H1 (cell line): ENCODE results near the gene MGAT4B. TPM values are rescaled to one million over a fixed set of nuclear protein-coding genes. Genes with fewer than 3 reads are reported as not detected.
A peak's percentile ranks its signal among the peaks of the same experiment; 100 is the strongest.

Experiments used
- CTCF ChIA-PET: fragments of 300-600 bp; sonication (Branson Sonifier 250); formaldehyde crosslinking; loops from one replicate; lab custom pipeline; 2021; ENCODE audit not compliant: partially characterized antibody; lab: Charles Lee
- POLR2A ChIA-PET: fragments of 300-600 bp; sonication (Branson Sonifier 250); formaldehyde crosslinking; loops from one replicate; lab custom pipeline; 2021; ENCODE audit warnings: inconsistent platforms; ENCODE audit not compliant: partially characterized antibody; lab: Charles Lee
- DNase-seq, 2 experiments: peaks; one replicate each; pipeline versions ENCODE4 v3.0.0 to v3.0.0-alpha.2; 2010 to 2022; ENCODE audit warnings: low spot score in 2 of 2, low read depth in 1 of 2, mixed read lengths in 1 of 2
- FAIRE-seq: peaks from 2 replicates; lab custom pipeline; 2011; peaks lifted over from hg19 to GRCh38; lab: Jason Lieb, UNC
- H2AFZ ChIP-seq: 2 replicates; pipeline ENCODE4 v1.8.1; 2012; ENCODE audit warnings: low read length, inconsistent platforms
- H2AK5ac ChIP-seq: 2 replicates; pipeline ENCODE4 v1.6.1; 2013; ENCODE audit warnings: low read depth, low read length
- H2BK120ac ChIP-seq: replicated peaks from 2 replicates; pipeline ENCODE3; 2013; ENCODE audit warnings: low read depth, low read length, inconsistent platforms
- H2BK12ac ChIP-seq: 2 replicates; pipeline ENCODE4 v1.6.1; 2013; ENCODE audit warnings: low read depth, low read length
- H2BK15ac ChIP-seq: 2 replicates; pipeline ENCODE4 v1.6.1; 2013; ENCODE audit warnings: low read length
- H2BK20ac ChIP-seq: 2 replicates; pipeline ENCODE4 v1.6.1; 2013; ENCODE audit warnings: low read length
- H2BK5ac ChIP-seq: 2 replicates; pipeline ENCODE4 v1.6.1; 2013; ENCODE audit warnings: low read depth, low read length
- H3K14ac ChIP-seq: 2 replicates; pipeline ENCODE4 v1.6.1; 2013; ENCODE audit warnings: inconsistent platforms; ENCODE audit not compliant: insufficient read length
- H3K18ac ChIP-seq: 2 replicates; pipeline ENCODE4 v1.6.1; 2013; ENCODE audit warnings: low read length; ENCODE audit errors: extremely low read depth
- H3K23ac ChIP-seq: 2 replicates; pipeline ENCODE4 v1.6.1; 2013; ENCODE audit warnings: inconsistent platforms; ENCODE audit not compliant: insufficient read length
- H3K23me2 ChIP-seq: 2 replicates; pipeline ENCODE4 v1.6.1; 2013; ENCODE audit warnings: low read depth, low read length
- H3K27ac ChIP-seq: 2 replicates; pipeline ENCODE4 v1.6.1; 2011; ENCODE audit warnings: low read depth, low read length, inconsistent platforms
- H3K27me3 ChIP-seq, 4 experiments: replicated peaks in 1 of 4; 1 replicate in 1 of 4; 2 replicates in 3 of 4; pipeline versions ENCODE4 v1.6.1 to v1.8.1; 2011 to 2013; ENCODE audit warnings: low read length in 3 of 4, mild to moderate bottlenecking in 3 of 4, inconsistent platforms in 2 of 4, mixed read lengths in 2 of 4, moderate library complexity in 1 of 4; ENCODE audit not compliant: control insufficient read depth in 3 of 4, insufficient read depth in 3 of 4; ENCODE audit errors: extremely low read depth in 1 of 4
- H3K36me3 ChIP-seq, 4 experiments: 2 replicates each; pipeline versions ENCODE4 v1.6.1 to v1.8.1; 2011 to 2013; ENCODE audit warnings: mild to moderate bottlenecking in 4 of 4, low read length in 3 of 4, moderate library complexity in 2 of 4, control low read depth in 1 of 4, inconsistent platforms in 1 of 4; ENCODE audit not compliant: insufficient read depth in 4 of 4, control insufficient read depth in 2 of 4
- H3K4ac ChIP-seq: replicated peaks from 2 replicates; pipeline ENCODE3; 2013; ENCODE audit warnings: low read length, low read depth, mixed read lengths, inconsistent platforms; ENCODE audit not compliant: insufficient read length
- H3K4me1 ChIP-seq, 4 experiments: replicated peaks in 1 of 4; 1 replicate in 1 of 4; 2 replicates in 3 of 4; pipeline versions ENCODE4 v1.6.1 to v1.8.1; 2011 to 2013; ENCODE audit warnings: low read length in 3 of 4, inconsistent platforms in 2 of 4, mixed read lengths in 1 of 4; ENCODE audit not compliant: insufficient read depth in 4 of 4, control insufficient read depth in 3 of 4
- H3K4me2 ChIP-seq, 2 experiments: 2 replicates each; pipeline versions ENCODE4 v1.6.1 to v1.8.1; 2011 to 2013; ENCODE audit warnings: low read depth in 2 of 2, low read length in 2 of 2, control low read depth in 1 of 2, inconsistent platforms in 1 of 2, mild to moderate bottlenecking in 1 of 2; ENCODE audit not compliant: insufficient read depth in 1 of 2
- H3K4me3 ChIP-seq, 4 experiments: fragments of 200-600, 300-600 bp in 1 of 4; sonication (generic), shearing (Covaris generic), sonication (Bioruptor Twin) in 1 of 4; 2 replicates each; pipeline versions ENCODE4 v1.5.1 to v1.8.1; 2011 to 2016; ENCODE audit warnings: low read length in 4 of 4, low read depth in 3 of 4, control low read depth in 2 of 4, inconsistent platforms in 2 of 4, mild to moderate bottlenecking in 2 of 4, mixed read lengths in 1 of 4, moderate library complexity in 1 of 4; ENCODE audit not compliant: insufficient read depth in 2 of 4; ENCODE audit errors: extremely low read depth in 1 of 4
- H3K56ac ChIP-seq: replicated peaks from 2 replicates; pipeline ENCODE3; 2013; ENCODE audit warnings: low read depth, mild to moderate bottlenecking, mixed read lengths, low read length, inconsistent platforms; ENCODE audit not compliant: insufficient read length
- H3K79me1 ChIP-seq: 2 replicates; pipeline ENCODE4 v1.6.1; 2013; ENCODE audit warnings: low read depth, low read length, control low read depth
- H3K79me2 ChIP-seq, 2 experiments: 2 replicates each; pipeline versions ENCODE4 v1.6.1 to v1.8.1; 2012 to 2013; ENCODE audit warnings: low read length in 2 of 2, mild to moderate bottlenecking in 2 of 2, inconsistent platforms in 1 of 2; ENCODE audit not compliant: insufficient read depth in 2 of 2, control insufficient read depth in 1 of 2
- H3K9ac ChIP-seq, 4 experiments: replicated peaks in 1 of 4; 1 replicate in 1 of 4; 2 replicates in 3 of 4; pipeline versions ENCODE4 v1.6.1 to v1.8.1; 2011 to 2013; ENCODE audit warnings: low read depth in 3 of 4, low read length in 3 of 4, control low read depth in 2 of 4, mild to moderate bottlenecking in 2 of 4, moderate library complexity in 2 of 4, inconsistent platforms in 1 of 4; ENCODE audit errors: extremely low read depth in 1 of 4
- H3K9me3 ChIP-seq, 2 experiments: 2 replicates each; pipeline versions ENCODE4 v1.6.1 to v1.8.1; 2012 to 2013; ENCODE audit warnings: mild to moderate bottlenecking in 2 of 2, moderate library complexity in 2 of 2, control low read depth in 1 of 2, inconsistent platforms in 1 of 2, low read depth in 1 of 2, low read length in 1 of 2, mixed read lengths in 1 of 2; ENCODE audit not compliant: insufficient read depth in 2 of 2
- H4K20me1 ChIP-seq, 2 experiments: replicated peaks in 1 of 2; 2 replicates each; pipeline versions ENCODE3 to v1.8.1; 2011 to 2013; ENCODE audit warnings: inconsistent platforms in 2 of 2, low read length in 2 of 2, mild to moderate bottlenecking in 1 of 2; ENCODE audit not compliant: insufficient read depth in 2 of 2, control insufficient read depth in 1 of 2
- H4K5ac ChIP-seq: 2 replicates; pipeline ENCODE4 v1.6.1; 2013; ENCODE audit warnings: low read length, low read depth, mixed read lengths, inconsistent platforms; ENCODE audit not compliant: insufficient read length
- H4K8ac ChIP-seq: 2 replicates; pipeline ENCODE4 v1.8.0; 2013; ENCODE audit warnings: mild to moderate bottlenecking, moderate library complexity, low read length, inconsistent platforms; ENCODE audit not compliant: insufficient read depth; ENCODE audit errors: extremely low read depth
- H4K91ac ChIP-seq: replicated peaks from 2 replicates; pipeline ENCODE3; 2013; ENCODE audit warnings: low read length, mixed read lengths, inconsistent platforms; ENCODE audit not compliant: insufficient read length
- BRCA1 ChIP-seq: IDR thresholded peaks from 2 replicates; pipeline ENCODE4 v1.6.1; 2012; ENCODE audit warnings: low read depth, low read length, improper control_type of control experiment
- GABPA ChIP-seq: IDR thresholded peaks from 2 replicates; pipeline ENCODE4 v1.6.1; 2011; ENCODE audit warnings: mild to moderate bottlenecking, low read length, moderate library complexity, borderline replicate concordance; ENCODE audit not compliant: insufficient read depth
- KDM5A ChIP-seq: fragments of 200-600 bp; IDR thresholded peaks from 2 replicates; pipeline ENCODE4 v1.7.1; 2012; ENCODE audit warnings: mild to moderate bottlenecking, low read length, inconsistent platforms, mixed read lengths
- POLR2AphosphoS5 ChIP-seq: IDR thresholded peaks from 2 replicates; pipeline ENCODE4 v1.6.1; 2011; ENCODE audit warnings: low read depth, low read length
- TEAD4 ChIP-seq: IDR thresholded peaks from 2 replicates; pipeline ENCODE4 v1.6.1; 2012; ENCODE audit warnings: low read depth, low read length, inconsistent platforms, mixed read lengths
- WGBS, 2 experiments: shearing (Covaris generic) in 1 of 2; methylation state at CpG; one replicate each; pipeline versions ENCODE4 v1.1.6 to v1.1.7; 2013 to 2015; ENCODE audit warnings: low lambda C conversion rate in 2 of 2, mixed read lengths in 2 of 2, inconsistent platforms in 1 of 2, low coverage in 1 of 2, missing lambda C conversion rate in 1 of 2; ENCODE audit not compliant: insufficient replicate concordance in 2 of 2, insufficient coverage in 1 of 2, insufficient read length in 1 of 2; ENCODE audit errors: extremely low coverage in 1 of 2, missing lambda C conversion rate in 1 of 2; 5-methylcytosine and 5-hydroxymethylcytosine counted together
- polyA plus RNA-seq, 7 experiments: library from polyadenylated mRNA; depleted of rRNA in 3 of 7; stranded (reverse) in 5 of 7; unstranded in 2 of 7; fragments of >200 nt in 5 of 7; fragments of 200-250 nt in 2 of 7; gene quantifications; 1 replicate in 5 of 7; 2 replicates in 1 of 7; 4 replicates in 1 of 7; pipeline versions ENCODE4 v1.2.1 to v1.2.3, GENCODE V29; 2011 to 2013; ENCODE audit warnings: missing spikeins in 2 of 7, mixed read lengths in 2 of 7
- total RNA-seq: library from RNA; stranded (reverse); fragmentation: NEBNext Ultra II Directional; extraction: Animal tissue kit (Norgen Biotek cat#: 25700); gene quantifications from 2 replicates; pipeline ENCODE4 v1.2.1, GENCODE V29; 2021

The MGAT4B gene
- total and polyA plus RNA-seq, 2 of the 8 experiments (the other 6 are each of a cell fraction or from before 2014, with no cell fraction given) = 116 to 128 TPM

DNA sequence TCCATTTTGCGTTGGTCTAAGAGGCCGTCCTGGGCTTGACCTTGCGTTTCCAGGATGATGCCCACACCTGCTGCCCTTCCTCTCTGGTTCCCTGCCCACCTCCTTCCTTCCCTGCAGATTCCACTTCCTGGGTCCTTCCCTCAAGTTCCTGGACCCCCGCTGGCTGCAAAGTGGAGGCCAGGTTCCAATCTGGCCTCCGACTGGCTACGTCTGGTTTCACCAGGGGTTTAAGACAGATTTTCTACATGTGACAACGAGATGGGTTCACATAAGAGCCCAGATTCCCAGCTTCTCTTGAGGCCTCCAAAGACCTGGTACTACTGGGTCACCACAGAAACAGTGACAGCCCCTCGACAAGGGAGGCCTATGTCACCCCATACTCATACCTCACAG is 2.1 kb downstream of the MGAT4B start:
- H3K18ac ChIP-seq = no peak overlapping the region
- H4K8ac ChIP-seq = no peak overlapping the region
- peaks cover 11% of the 10 kb centered on the region for H3K79me1 ChIP-seq
- H3K27me3 ChIP-seq = no peaks in the 10 kb centered on the region
- TF ChIP-seq POLR2AphosphoS5 = no peak
- TF ChIP-seq BRCA1 = no peak
- TF ChIP-seq KDM5A = no peak
- no peak for TF ChIP-seq TEAD4
- TF ChIP-seq GABPA = no peak
- no peak overlapping the region for H3K56ac ChIP-seq
- H2BK120ac ChIP-seq = no peak overlapping the region
- peaks cover 8 to 26% of the 10 kb centered on the region in 2 experiments for H4K20me1 ChIP-seq
- H2BK12ac ChIP-seq = 0 out of 2 replicates have a peak overlapping the region, but pooled peaks have one; percentile 50
- H3K4me2 ChIP-seq = peak overlapping the region in 1 of 2 experiments; percentile 75; a peak in 1 of 4 replicates
- H3K23ac ChIP-seq = no peak overlapping the region
- no peak overlapping the region for H2AFZ ChIP-seq
- H3K27ac ChIP-seq = no peak overlapping the region
- H2BK15ac ChIP-seq = 0 out of 2 replicates have a peak overlapping the region, but pooled peaks have one; percentile 98
- POLR2A ChIA-PET = interaction anchor here (0.7 to 16.9 kb wide), 4 partner anchors 11 to 73 kb away, joined by 3 to 207 read pairs (median 4); partner anchors contain the start of genes LTC4S and SQSTM1
- H3K23me2 ChIP-seq = peaks cover 10% of the 10 kb centered on the region; the same call in 1 of the 2 replicates
- DNase-seq = no peak
- no peak overlapping the region for H2BK20ac ChIP-seq
- H3K4me3 ChIP-seq = no peak overlapping the region
- no peak overlapping the region for H3K9ac ChIP-seq
- H3K4ac ChIP-seq = peak overlapping the region; percentile 48
- 97% methylated on average over 8 of the region's 8 CpGs; no CpG with 5 or more reads in 1 of the 2 experiments for WGBS, 2 experiments
- H2AK5ac ChIP-seq = no peak overlapping the region
- peaks cover 0 to 32% (median 30%) of the 10 kb centered on the region in 4 experiments; a peak in 6 of 7 replicates for H3K4me1 ChIP-seq
- H4K5ac ChIP-seq = no peak overlapping the region
- H2BK5ac ChIP-seq = no peak overlapping the region
- FAIRE-seq = no peak
- no peaks in the 10 kb centered on the region for H3K9me3 ChIP-seq
- H3K36me3 ChIP-seq = peaks cover under 1 to 10% (median 7%) of the 10 kb centered on the region in 4 experiments; a peak in 6 of 8 replicates
- H3K14ac ChIP-seq = no peak overlapping the region
- CTCF ChIA-PET = interaction anchor here (1.1 to 3.9 kb wide), 4 partner anchors 36 to 67 kb away, joined by 3 to 19 read pairs (median 4); no protein-coding TSS in a partner anchor
- H4K91ac ChIP-seq = no peak overlapping the region
- H3K79me2 ChIP-seq = peaks cover 0 to 22% of the 10 kb centered on the region in 2 experiments; a peak in 2 of 4 replicates
